Neural cell (in vitro differentiated cells): ENCODE measurements around the gene BBS1. TPM values are rescaled to one million over a fixed set of nuclear protein-coding genes. Genes with fewer than 3 reads are reported as not detected.

Source experiments
- H2AFZ ChIP-seq: fragments of 200-600, 300-800 bp; sonication (generic), shearing (Covaris generic); 2 replicates; pipeline ENCODE4 v1.6.0; 2014; ENCODE audit warnings: low read depth, mild to moderate bottlenecking, antibody characterized with exemption, low read length, moderate library complexity
- H3F3A ChIP-seq: fragments of 200-600 bp; shearing (Covaris generic); 2 replicates; pipeline ENCODE4 v1.6.1; 2016; ENCODE audit warnings: mild to moderate bottlenecking, moderate library complexity, mixed read lengths, antibody characterized with exemption, low read length; ENCODE audit not compliant: insufficient read depth, poor library complexity, severe bottlenecking
- H3K27ac ChIP-seq: fragments of 200-600, 300-800 bp; sonication (generic), shearing (Covaris generic); 2 replicates; pipeline ENCODE4 v1.5.1; 2014; ENCODE audit warnings: mild to moderate bottlenecking, low read length, moderate library complexity
- H3K27me3 ChIP-seq: fragments of 300-800, 200-600 bp; sonication (generic), shearing (Covaris generic); 2 replicates; pipeline ENCODE4 v1.6.0; 2014; ENCODE audit warnings: mild to moderate bottlenecking, low read depth, low read length, moderate library complexity; ENCODE audit not compliant: insufficient read depth
- H3K36me3 ChIP-seq: fragments of 300-800, 200-600 bp; sonication (generic), shearing (Covaris generic); 2 replicates; pipeline ENCODE4 v1.5.1; 2014; ENCODE audit warnings: mild to moderate bottlenecking, antibody characterized with exemption, low read length, moderate library complexity; ENCODE audit not compliant: insufficient read depth
- H3K4me2 ChIP-seq: fragments of 300-800, 200-600 bp; sonication (generic), shearing (Covaris generic); 2 replicates; pipeline ENCODE4 v1.6.0; 2014; ENCODE audit warnings: mild to moderate bottlenecking, low read length
- H3K4me3 ChIP-seq: fragments of 300-800, 200-600 bp; sonication (generic), shearing (Covaris generic); 2 replicates; pipeline ENCODE4 v1.5.1; 2014; ENCODE audit warnings: mild to moderate bottlenecking, low read length, moderate library complexity
- H3K79me2 ChIP-seq: fragments of 200-600 bp; shearing (Covaris generic); replicated peaks from 2 replicates; pipeline ENCODE4 v1.6.0; 2014; ENCODE audit warnings: mild to moderate bottlenecking, low read length, moderate library complexity; ENCODE audit not compliant: insufficient read depth
- H3K9ac ChIP-seq: fragments of 300-800, 200-600 bp; sonication (generic), shearing (Covaris generic); 2 replicates; pipeline ENCODE4 v1.6.1; 2016; ENCODE audit warnings: mild to moderate bottlenecking, low read length, mixed read lengths
- H3K9me2 ChIP-seq: fragments of 200-600 bp; shearing (Covaris generic); 2 replicates; pipeline ENCODE4 v1.6.1; 2016; ENCODE audit warnings: mild to moderate bottlenecking, low read length, mixed read lengths; ENCODE audit not compliant: insufficient read depth
- H3K9me3 ChIP-seq: fragments of 200-600, 300-800 bp; sonication (generic), shearing (Covaris generic); 2 replicates; pipeline ENCODE4 v1.6.1; 2016; ENCODE audit warnings: mild to moderate bottlenecking, mixed run types, low read length, moderate library complexity, mixed read lengths
- H4K20me1 ChIP-seq: fragments of 200-600 bp; shearing (Covaris generic); 2 replicates; pipeline ENCODE4 v1.6.1; 2016; ENCODE audit warnings: mild to moderate bottlenecking, mixed run types; ENCODE audit not compliant: insufficient read depth
- CTCF ChIP-seq: fragments of 450-650 bp; IDR thresholded peaks from 2 replicates; pipeline ENCODE4 v1.5.1; 2014; ENCODE audit warnings: antibody characterized with exemption, mild to moderate bottlenecking, moderate library complexity; ENCODE audit not compliant: poor library complexity, severe bottlenecking
- EP300 ChIP-seq: fragments of 450-650 bp; conservative IDR thresholded peaks from 2 replicates; pipeline ENCODE4 v1.6.1; 2014; ENCODE audit warnings: antibody characterized with exemption, mild to moderate bottlenecking, moderate library complexity; ENCODE audit not compliant: poor library complexity, severe bottlenecking
- EZH2 ChIP-seq: fragments of 200-600, 300-800 bp; shearing (Covaris generic), sonication (generic); IDR thresholded peaks from 2 replicates; pipeline ENCODE4 v1.6.1; 2014; ENCODE audit warnings: antibody characterized with exemption, low read length, borderline replicate concordance, mild to moderate bottlenecking; ENCODE audit not compliant: insufficient read depth, poor library complexity, severe bottlenecking
- MXI1 ChIP-seq: fragments of 450-650 bp; conservative IDR thresholded peaks from 2 replicates; pipeline ENCODE4 v1.6.1; 2014; ENCODE audit warnings: antibody characterized with exemption, mild to moderate bottlenecking; ENCODE audit not compliant: poor library complexity, severe bottlenecking
- POLR2AphosphoS5 ChIP-seq: IDR thresholded peaks from 2 replicates; pipeline ENCODE4 v1.6.1; 2012
- RAD21 ChIP-seq: fragments of 450-650 bp; conservative IDR thresholded peaks from 2 replicates; pipeline ENCODE4 v1.6.1; 2014; ENCODE audit warnings: antibody characterized with exemption, mild to moderate bottlenecking, moderate library complexity
- REST ChIP-seq: IDR thresholded peaks from 2 replicates; pipeline ENCODE4 v1.6.1; 2012; ENCODE audit warnings: borderline replicate concordance
- SMC3 ChIP-seq: fragments of 450-650 bp; conservative IDR thresholded peaks from 2 replicates; pipeline ENCODE4 v1.6.1; 2014; ENCODE audit warnings: antibody characterized with exemption, mild to moderate bottlenecking, moderate library complexity; ENCODE audit not compliant: poor library complexity
- TAF1 ChIP-seq: IDR thresholded peaks from 2 replicates; pipeline ENCODE4 v1.6.1; 2012; ENCODE audit warnings: low read depth
- polyA plus RNA-seq: library from polyadenylated mRNA; depleted of rRNA; stranded (reverse); fragments of >200 nt; gene quantifications from 2 replicates; pipeline ENCODE4 v1.2.3, GENCODE V29; 2014

BBS1 gene
- polyA plus RNA-seq, 1 donor from 2014 or later = 69.5 TPM

GRCh38 chr11:66550887-66551286, 40.5 kb downstream of the BBS1 start:
- no peaks in the 10 kb centered on the region for H4K20me1 ChIP-seq
- H3K4me2 ChIP-seq = no peak overlapping the region
- H3K9me3 ChIP-seq = no peaks in the 10 kb centered on the region
- no peak overlapping the region for H3K27ac ChIP-seq
- no peak overlapping the region for H3K9ac ChIP-seq
- H3K79me2 ChIP-seq = no peaks in the 10 kb centered on the region
- no peak for TF ChIP-seq RAD21
- TF ChIP-seq TAF1 = no peak
- TF ChIP-seq REST = no peak
- TF ChIP-seq EZH2 = no peak
- TF ChIP-seq CTCF = no peak
- no peak for TF ChIP-seq MXI1
- TF ChIP-seq SMC3 = no peak
- no peak overlapping the region for H3K4me3 ChIP-seq
- H3K9me2 ChIP-seq = no peaks in the 10 kb centered on the region
- H3F3A ChIP-seq = no peaks in the 10 kb centered on the region
- no peaks in the 10 kb centered on the region for H3K36me3 ChIP-seq
- H3K27me3 ChIP-seq = no peaks in the 10 kb centered on the region
- no peak overlapping the region for H2AFZ ChIP-seq

GRCh38 chr11:66554602-66555001, 44.2 kb downstream of the BBS1 start:
- H3K27ac ChIP-seq = no peak overlapping the region
- H3K9me3 ChIP-seq = no peaks in the 10 kb centered on the region
- no peak overlapping the region for H3K9ac ChIP-seq
- no peak overlapping the region for H2AFZ ChIP-seq
- H4K20me1 ChIP-seq = no peaks in the 10 kb centered on the region
- H3K27me3 ChIP-seq = no peaks in the 10 kb centered on the region
- H3K79me2 ChIP-seq = no peaks in the 10 kb centered on the region
- H3K9me2 ChIP-seq = no peaks in the 10 kb centered on the region
- TF ChIP-seq POLR2AphosphoS5 (no peak), TAF1 (no peak), REST (no peak), EP300 (no peak), CTCF (no peak), EZH2 (no peak), RAD21 (no peak), MXI1 (no peak)
- H3K4me3 ChIP-seq = no peak overlapping the region
- H3F3A ChIP-seq = no peaks in the 10 kb centered on the region
- H3K4me2 ChIP-seq = no peak overlapping the region
- H3K36me3 ChIP-seq = no peaks in the 10 kb centered on the region
